Spleen (tissue), 11 donors: Measurements from ENCODE around the gene DNAH11. TPM values are rescaled to one million over a fixed set of nuclear protein-coding genes. Genes with fewer than 3 reads are reported as not detected.
A peak's percentile ranks its signal among the peaks of the same experiment; 100 is the strongest.

Experiments used
- DNase-seq: peaks from one replicate; pipeline ENCODE4 v3.0.0-alpha.2; 2020
- H3K27ac ChIP-seq, 8 donors: fragments of 200-600 bp; sonication (generic) in 7 of 8; 1 replicate in 4 of 8; 2 replicates in 4 of 8; pipeline versions ENCODE4 v1.5.0 to v1.8.0; 2016 to 2021; ENCODE audit warnings: inconsistent platforms in 4 of 8, mild to moderate bottlenecking in 4 of 8, moderate library complexity in 1 of 8
- H3K27me3 ChIP-seq, 7 donors: fragments of 200-600 bp; sonication (generic) in 6 of 7; replicated peaks in 1 of 7; 1 replicate in 4 of 7; 2 replicates in 3 of 7; pipeline versions ENCODE4 v1.5.0 to v1.8.0; 2016 to 2021; ENCODE audit warnings: inconsistent platforms in 3 of 7, mild to moderate bottlenecking in 1 of 7
- H3K36me3 ChIP-seq, 6 donors: fragments of 200-600 bp; sonication (generic) in 5 of 6; 1 replicate in 4 of 6; 2 replicates in 2 of 6; pipeline versions ENCODE4 v1.5.0 to v1.8.0; 2016 to 2021; ENCODE audit warnings: inconsistent platforms in 2 of 6
- H3K4me1 ChIP-seq, 6 donors: fragments of 200-600 bp; sonication (generic) in 5 of 6; 1 replicate in 3 of 6; 2 replicates in 3 of 6; pipeline versions ENCODE4 v1.5.0 to v1.8.0; 2016 to 2021; ENCODE audit warnings: inconsistent platforms in 3 of 6
- H3K4me3 ChIP-seq, 8 donors: fragments of 200-600 bp; sonication (generic) in 7 of 8; 1 replicate in 4 of 8; 2 replicates in 4 of 8; pipeline versions ENCODE4 v1.5.0 to v1.8.0; 2016 to 2021; ENCODE audit warnings: inconsistent platforms in 4 of 8, mild to moderate bottlenecking in 4 of 8, moderate library complexity in 2 of 8
- H3K9me3 ChIP-seq, 8 donors: fragments of 200-600 bp; sonication (generic) in 7 of 8; 1 replicate in 4 of 8; 2 replicates in 4 of 8; pipeline versions ENCODE4 v1.5.0 to v1.8.0; 2016 to 2021; ENCODE audit warnings: inconsistent platforms in 4 of 8
- POLR2A ChIP-seq, 3 donors: fragments of 450-650 bp; IDR thresholded peaks; one replicate each; pipeline ENCODE4 v1.5.1; 2017; ENCODE audit warnings: antibody characterized with exemption in 3 of 3, mild to moderate bottlenecking in 1 of 3
- POLR2AphosphoS5 ChIP-seq, 3 donors: sonication (generic); formaldehyde crosslinking; IDR thresholded peaks; one replicate each; pipeline ENCODE4 v1.5.1; 2017; ENCODE audit warnings: antibody characterized with exemption in 3 of 3
- WGBS, 5 donors: extraction: QIAGEN DNeasy Blood & Tissue Kit in 3 of 5; methylation state at CpG; one replicate each; pipeline versions ENCODE4 v1.1.5 to v1.1.7; 2013 to 2018; 5-methylcytosine and 5-hydroxymethylcytosine counted together
- intact Hi-C: fragments of 100-400 bp; cut with DNase I; formaldehyde crosslinking; loops from one replicate; pipeline ENCODE4 v1.15.0; 2023; ENCODE audit warnings: low total_unique reads
- polyA plus RNA-seq, 3 donors: library from polyadenylated mRNA; stranded (reverse); fragments of 200-250 nt; gene quantifications; one replicate each; pipeline ENCODE4 v1.2.1, GENCODE V29; 2013
- total RNA-seq, 7 donors: library from RNA; depleted of rRNA in 3 of 7; stranded (reverse); fragments of >200 nt in 3 of 7; fragmentation: NEBNext Ultra II Directional in 4 of 7; extraction: Animal tissue kit (Norgen Biotek cat#: 25700) in 4 of 7; gene quantifications; one replicate each; pipeline versions ENCODE4 v1.1.0 to v1.2.1, GENCODE V29; 2016 to 2021
- TF ChIP-seq, protein P1 (sequence below), 11 experiments: fragments of 200-600 bp in 7 of 11; fragments of 450-650 bp in 4 of 11; sonication (generic) in 4 of 11; IDR thresholded peaks in 8 of 11; conservative IDR thresholded peaks in 3 of 11; 1 replicate in 7 of 11; 2 replicates in 4 of 11; pipeline versions ENCODE4 v1.4.0 to v1.8.0; 2016 to 2021; ENCODE audit warnings: antibody characterized with exemption in 11 of 11, inconsistent platforms in 4 of 11, mild to moderate bottlenecking in 1 of 11
- donor health status: healthy with polysubstance abuse.
- donor health status: DM: no; HTN: no; CAD: no; lungs with moderate emphysema.
- donor health status: DM: no; HTN: no; CAD: no.
- donor health status: Bipolar disorder and iron deficiency.
- donor health status: healthy.
- donor health status: DM: no; HTN: no; CAD: no.
- donor health status: DM: yes; HTN: yes; CAD: no.

DNAH11 gene
- total and polyA plus RNA-seq, 10 donors, result 0.28 to 2.1 (median 0.88) TPM

GRCh38 chr7:21946222-21946709 is 403.4 kb downstream of the DNAH11 start:
- TF ChIP-seq, protein P1, sequence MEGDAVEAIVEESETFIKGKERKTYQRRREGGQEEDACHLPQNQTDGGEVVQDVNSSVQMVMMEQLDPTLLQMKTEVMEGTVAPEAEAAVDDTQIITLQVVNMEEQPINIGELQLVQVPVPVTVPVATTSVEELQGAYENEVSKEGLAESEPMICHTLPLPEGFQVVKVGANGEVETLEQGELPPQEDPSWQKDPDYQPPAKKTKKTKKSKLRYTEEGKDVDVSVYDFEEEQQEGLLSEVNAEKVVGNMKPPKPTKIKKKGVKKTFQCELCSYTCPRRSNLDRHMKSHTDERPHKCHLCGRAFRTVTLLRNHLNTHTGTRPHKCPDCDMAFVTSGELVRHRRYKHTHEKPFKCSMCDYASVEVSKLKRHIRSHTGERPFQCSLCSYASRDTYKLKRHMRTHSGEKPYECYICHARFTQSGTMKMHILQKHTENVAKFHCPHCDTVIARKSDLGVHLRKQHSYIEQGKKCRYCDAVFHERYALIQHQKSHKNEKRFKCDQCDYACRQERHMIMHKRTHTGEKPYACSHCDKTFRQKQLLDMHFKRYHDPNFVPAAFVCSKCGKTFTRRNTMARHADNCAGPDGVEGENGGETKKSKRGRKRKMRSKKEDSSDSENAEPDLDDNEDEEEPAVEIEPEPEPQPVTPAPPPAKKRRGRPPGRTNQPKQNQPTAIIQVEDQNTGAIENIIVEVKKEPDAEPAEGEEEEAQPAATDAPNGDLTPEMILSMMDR (IDR thresholded peaks at IDR 0.05 in 8 of 11, conservative IDR thresholded peaks at IDR 0.05 in 3 of 11), result no peak
- TF ChIP-seq POLR2AphosphoS5 (IDR thresholded peaks at IDR 0.05), result no peak
- TF ChIP-seq POLR2A (IDR thresholded peaks at IDR 0.05), result no peak
- Histone ChIP-seq H3K36me3 (no peaks in the 10 kb centered on the region), H3K27me3 (peaks cover 0 to 30% (median 9%) of the 10 kb centered on the region in 7 donors)

DNA sequence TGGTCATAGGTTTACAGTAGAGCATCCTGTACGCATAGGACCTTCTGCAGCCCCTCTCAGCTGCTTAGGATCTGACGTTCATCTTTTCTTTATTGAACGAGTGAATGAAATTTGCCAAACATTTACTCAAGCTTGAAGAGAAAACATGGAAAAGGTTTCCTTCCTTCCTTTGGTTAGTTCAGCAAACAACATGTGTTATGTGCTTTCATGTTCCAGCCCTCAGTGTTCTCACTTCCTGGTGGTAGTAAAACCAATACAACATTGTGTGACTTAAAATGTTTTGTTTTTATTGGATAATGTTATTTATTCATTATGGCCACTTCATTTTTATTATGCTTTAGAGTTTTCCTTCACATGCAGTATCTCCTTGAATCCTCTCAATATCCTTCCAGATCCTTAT is 404.2 kb downstream of the DNAH11 start:
- Histone ChIP-seq H3K4me1 (peaks cover 0 to 70% (median 53%) of the 10 kb centered on the region in 6 donors), H3K36me3 (no peaks in the 10 kb centered on the region), H3K4me3 (no peak overlapping the region), H3K9me3 (no peaks in the 10 kb centered on the region), H3K27ac (no peak overlapping the region), H3K27me3 (peaks cover 0 to 30% (median 9%) of the 10 kb centered on the region in 7 donors)
- DNase-seq, result no peak
- intact Hi-C loops, result no loop called here
- TF ChIP-seq POLR2A (IDR thresholded peaks at IDR 0.05), result no peak
- TF ChIP-seq, protein P1 (IDR thresholded peaks at IDR 0.05 in 8 of 11, conservative IDR thresholded peaks at IDR 0.05 in 3 of 11), result no peak
- TF ChIP-seq POLR2AphosphoS5 (IDR thresholded peaks at IDR 0.05), result no peak
- 51 to 74% (median 66%) methylated on average over 3 of the region's 3 CpGs for WGBS, 5 donors

More at GRCh38 chr7:21946222-21946709, 403.4 kb downstream of the DNAH11 start:
- H3K9me3 ChIP-seq, result no peaks in the 10 kb centered on the region
- DNase-seq, result no peak
- H3K4me3 ChIP-seq, result peak overlapping the region; percentile 36 to 84 (median 68)
- peak overlapping the region; percentile 58 to 91 (median 84) for H3K27ac ChIP-seq
- 31 to 54% (median 32%) methylated on average over 4 to 8 of the region's 8 CpGs for WGBS, 5 donors
- peaks cover 0 to 78% (median 61%) of the 10 kb centered on the region in 6 donors for H3K4me1 ChIP-seq
- intact Hi-C loops, result no loop called here

GRCh38 chr7:21947946-21948345 is 405.1 kb downstream of the DNAH11 start:
- H3K9me3 ChIP-seq, result no peaks in the 10 kb centered on the region
- H3K27ac ChIP-seq, result no peak overlapping the region
- TF ChIP-seq POLR2A (IDR thresholded peaks at IDR 0.05), result no peak
- TF ChIP-seq, protein P1 (IDR thresholded peaks at IDR 0.05 in 8 of 11, conservative IDR thresholded peaks at IDR 0.05 in 3 of 11), result no peak
- no peak for TF ChIP-seq POLR2AphosphoS5 (IDR thresholded peaks at IDR 0.05)
- peaks cover 0 to 30% (median 9%) of the 10 kb centered on the region in 7 donors for H3K27me3 ChIP-seq
- H3K36me3 ChIP-seq, result no peaks in the 10 kb centered on the region
- no peak for DNase-seq
- peaks cover 0 to 61% (median 47%) of the 10 kb centered on the region in 6 donors for H3K4me1 ChIP-seq
- 46 to 70% (median 67%) methylated on average over 2 of the region's 2 CpGs for WGBS, 5 donors
- intact Hi-C loops, result no loop called here
- no peak overlapping the region for H3K4me3 ChIP-seq

DNA sequence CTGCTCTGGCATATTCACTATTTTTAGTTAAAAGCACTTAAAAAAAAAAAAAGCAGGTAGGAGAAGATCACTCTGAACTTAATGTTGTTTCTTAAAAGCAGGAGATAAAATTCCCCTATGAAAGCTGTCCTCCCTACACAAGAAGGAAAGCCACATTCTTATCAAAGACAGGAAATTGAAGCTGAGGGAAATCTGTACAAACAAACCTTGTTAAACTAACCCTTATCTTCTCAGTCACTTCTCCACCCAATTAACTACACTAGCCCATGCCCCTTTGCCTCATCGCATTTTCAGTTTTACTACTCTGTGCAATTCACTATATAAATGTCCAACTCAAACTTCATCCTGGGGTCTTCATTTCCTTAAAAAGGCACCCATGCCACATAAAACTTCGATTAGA is 405.5 kb downstream of the DNAH11 start:
- 47 to 62% (median 50%) methylated on average over 2 of the region's 2 CpGs for WGBS, 5 donors
- Histone ChIP-seq H3K9me3 (no peaks in the 10 kb centered on the region), H3K4me3 (no peak overlapping the region), H3K36me3 (no peaks in the 10 kb centered on the region), H3K27me3 (peaks cover 0 to 26% (median 9%) of the 10 kb centered on the region in 7 donors), H3K27ac (no peak overlapping the region), H3K4me1 (peaks cover 0 to 57% (median 47%) of the 10 kb centered on the region in 6 donors)
- TF ChIP-seq, protein P1 (IDR thresholded peaks at IDR 0.05 in 8 of 11, conservative IDR thresholded peaks at IDR 0.05 in 3 of 11), result no peak
- TF ChIP-seq POLR2A (IDR thresholded peaks at IDR 0.05) (no peak), POLR2AphosphoS5 (IDR thresholded peaks at IDR 0.05) (no peak)
- intact Hi-C loops, result no loop called here
- no peak for DNase-seq
